Epithelial cell of prostate (primary cell): ENCODE data around the gene ADCY3.
A peak's percentile ranks its signal among the peaks of the same experiment; 100 is the strongest.
"Not testable (repeated sequence)": the region's sequence is repeated elsewhere in the genome, so short reads cannot be mapped to it uniquely, and the experiment has no call there.

Experiments used
- DNase-seq: peaks from one replicate; pipeline ENCODE4 v3.0.0-alpha.2; 2011; ENCODE audit warnings: low read depth, low spot score
- H3K27ac ChIP-seq: fragments of 450-650 bp; 2 replicates; pipeline ENCODE4 v1.5.1; 2017; ENCODE audit warnings: mild to moderate bottlenecking

Gene ADCY3

GRCh38 chr2:24835411-24835810 is 84.6 kb downstream of the ADCY3 start:
- DNase-seq = peak; percentile 29
- H3K27ac ChIP-seq = not testable (repeated sequence)

DNA sequence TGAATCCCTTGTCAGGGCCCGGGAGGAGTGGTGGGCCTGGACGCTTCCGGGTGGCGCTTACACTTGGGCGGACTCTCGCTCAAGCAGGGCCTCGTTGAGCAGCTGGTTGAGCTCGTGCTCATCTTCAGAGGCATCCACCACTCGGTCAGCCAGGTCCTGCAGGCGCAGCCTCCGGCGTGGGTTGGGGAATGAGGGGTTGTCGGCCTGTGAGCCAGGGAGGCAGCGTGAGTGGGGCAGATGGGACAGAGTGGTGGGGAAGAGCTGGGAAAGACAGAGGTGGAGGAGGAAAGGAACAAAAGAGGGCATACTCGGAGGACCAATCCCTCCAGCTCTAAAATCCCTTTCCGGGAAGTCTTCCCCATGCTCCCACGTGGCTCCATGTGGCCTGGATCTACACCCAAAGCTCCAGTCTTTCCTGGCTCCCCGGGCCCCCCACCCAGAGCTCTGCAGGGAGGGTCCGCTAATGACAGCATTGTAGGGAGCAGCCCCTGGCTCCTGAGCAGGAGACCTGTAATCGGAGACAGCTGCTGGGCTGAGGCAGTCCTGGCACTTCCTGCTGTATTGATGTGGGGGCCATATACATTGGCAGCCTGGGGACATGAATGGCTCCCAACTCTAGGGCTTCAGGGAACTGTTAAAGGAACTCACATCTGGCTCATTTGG is 85.2 kb downstream of the ADCY3 start:
- no peak for DNase-seq
- H3K27ac ChIP-seq = no peak overlapping the region

DNA sequence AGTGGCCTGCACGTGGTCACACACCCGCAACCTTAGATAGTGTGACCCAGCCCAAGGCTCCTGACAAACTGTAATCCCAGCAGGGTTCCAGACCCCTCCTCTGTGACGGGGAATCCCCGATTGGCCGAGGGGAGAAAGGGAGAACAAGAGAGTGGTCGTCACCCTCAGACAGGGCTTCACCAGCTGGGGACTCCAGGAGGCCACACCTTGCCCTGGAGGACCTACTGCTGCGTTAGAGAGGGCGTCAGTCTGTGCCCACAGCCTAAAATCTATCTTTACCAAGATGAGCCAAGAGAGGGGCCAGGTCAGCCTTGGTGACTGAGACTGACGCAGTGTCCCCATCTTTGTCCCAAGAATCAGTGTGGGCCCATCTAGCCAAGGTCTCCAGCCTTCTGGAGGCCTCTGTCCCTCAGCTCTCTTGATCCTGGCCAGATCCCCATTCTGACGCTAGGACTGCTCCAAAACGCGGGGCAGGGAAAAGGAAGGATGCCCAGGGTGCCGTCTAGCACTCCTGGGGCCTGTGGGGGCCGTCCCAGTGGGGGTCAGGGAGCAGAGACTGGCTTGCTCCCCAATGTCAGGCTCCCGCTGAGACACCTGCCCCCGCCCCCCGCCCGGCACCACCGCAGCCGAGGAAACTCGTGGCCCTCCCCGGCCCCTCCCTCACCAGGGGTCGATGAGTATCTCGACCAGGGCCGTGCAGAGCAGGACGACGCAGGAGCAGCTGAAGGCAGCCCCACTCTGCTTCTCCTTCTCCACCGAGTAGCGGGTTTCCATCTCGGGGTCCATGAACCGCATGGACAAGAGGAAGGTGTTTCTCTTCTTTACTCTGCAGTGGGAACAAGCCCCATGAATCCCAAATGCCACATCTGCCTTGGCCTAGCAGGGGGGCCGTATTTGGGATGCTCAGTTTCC is 86.0 kb downstream of the ADCY3 start:
- DNase-seq = no peak
- no peak overlapping the region for H3K27ac ChIP-seq

DNA sequence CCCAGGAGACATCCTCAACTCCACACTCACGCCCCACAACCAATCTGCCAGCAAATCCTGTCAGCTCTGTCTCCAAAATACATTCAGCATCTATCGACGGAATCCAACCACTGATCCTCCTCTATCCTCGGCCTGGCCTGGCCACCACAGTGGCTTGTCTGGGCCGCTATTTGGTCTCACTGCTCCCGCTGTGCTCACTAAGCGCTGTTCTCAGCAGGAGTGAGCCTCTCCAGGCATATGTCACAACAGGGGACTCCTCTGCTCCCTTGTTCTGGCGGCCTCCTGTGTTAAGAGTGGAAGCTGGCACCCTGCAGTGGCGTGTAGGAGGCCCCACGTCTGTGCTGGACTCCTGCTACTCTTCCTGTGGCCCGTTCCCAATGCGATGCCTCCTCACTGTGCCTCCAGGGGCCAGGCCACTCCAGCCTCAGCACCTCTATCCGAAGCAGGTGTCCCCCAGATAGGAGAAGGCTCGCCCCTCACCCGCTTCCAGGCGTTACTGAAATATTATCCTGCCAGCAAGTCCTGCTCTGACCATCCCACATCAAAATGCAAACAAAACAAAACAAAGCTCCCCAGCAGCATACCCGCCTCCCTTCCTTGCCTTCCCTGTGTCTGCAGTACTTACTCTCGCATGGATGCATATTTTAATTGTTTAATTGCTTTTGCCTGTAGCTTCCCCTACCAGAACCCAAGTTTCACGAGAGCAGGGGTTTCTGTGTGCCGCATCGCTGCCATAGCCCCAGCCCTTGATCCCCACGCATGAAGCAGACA is 86.9 kb downstream of the ADCY3 start:
- DNase-seq = no peak
- H3K27ac ChIP-seq = no peak overlapping the region

GRCh38 chr2:24832521-24832920 is 87.5 kb downstream of the ADCY3 start:
- H3K27ac ChIP-seq = no peak overlapping the region
- no peak for DNase-seq

GRCh38 chr2:24832073-24832461 is 88.0 kb downstream of the ADCY3 start:
- no peak for DNase-seq
- H3K27ac ChIP-seq = no peak overlapping the region

DNA sequence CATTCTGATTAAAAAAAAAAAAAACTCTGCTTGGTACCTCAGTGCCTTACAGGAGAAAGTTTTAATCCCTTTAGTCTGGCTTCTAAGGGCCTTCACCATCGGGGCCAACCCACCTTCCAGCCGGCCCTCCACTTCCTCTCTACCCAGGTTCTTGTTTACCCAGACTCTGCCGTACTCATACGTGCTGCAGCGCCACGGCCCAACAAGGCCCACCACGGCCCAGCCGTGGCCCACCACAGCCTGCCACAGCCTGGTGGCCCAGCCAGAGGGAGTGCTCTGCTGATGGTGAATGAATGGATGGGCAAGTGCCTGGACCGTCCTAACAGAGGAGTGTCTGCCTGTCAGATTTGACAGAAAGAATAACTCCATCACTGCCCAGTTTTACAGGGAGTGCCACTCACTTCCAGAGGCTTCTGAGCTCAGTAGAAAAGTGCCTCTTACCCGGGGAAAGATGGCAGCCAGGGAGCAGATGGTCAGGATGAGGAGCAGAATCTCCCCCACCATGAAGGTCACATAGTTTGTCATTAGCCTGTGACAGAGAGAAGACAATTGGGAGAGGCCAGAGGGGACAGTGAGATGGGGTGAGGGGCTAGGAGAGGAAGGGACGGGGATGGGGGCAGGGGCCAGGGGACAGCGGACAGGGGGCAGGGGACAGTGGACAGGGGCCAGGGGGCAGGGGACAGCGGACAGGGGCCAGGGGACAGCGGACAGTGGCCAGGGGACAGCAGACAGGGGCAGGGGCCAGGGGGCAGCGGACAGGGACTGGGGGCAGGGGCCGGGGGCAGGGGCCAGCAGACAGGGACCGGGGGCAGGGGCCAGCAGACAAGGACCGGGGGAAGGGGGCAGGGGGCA is 88.6 kb downstream of the ADCY3 start:
- no peak overlapping the region for H3K27ac ChIP-seq
- DNase-seq = no peak

GRCh38 chr2:24830786-24831185 is 89.3 kb downstream of the ADCY3 start:
- DNase-seq = no peak
- H3K27ac ChIP-seq = no peak overlapping the region

DNA sequence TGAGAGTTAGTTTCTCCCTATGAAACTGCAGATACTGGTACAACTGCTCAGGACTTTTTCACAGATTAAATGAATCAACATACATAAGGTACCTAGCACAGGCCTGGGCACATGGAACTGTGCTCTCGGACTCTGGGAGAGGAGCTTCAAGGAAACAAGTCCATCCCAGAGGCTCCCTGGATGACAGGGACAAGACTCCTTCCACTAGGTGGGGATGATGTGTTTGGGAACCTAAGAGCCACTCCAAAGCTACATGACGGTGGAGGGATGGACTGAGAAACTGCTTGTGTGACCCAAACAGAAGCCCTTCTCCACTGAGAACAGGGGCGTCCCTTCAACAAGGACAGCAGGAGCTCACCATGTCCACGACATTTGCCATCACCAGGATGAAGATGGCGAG is 89.7 kb downstream of the ADCY3 start:
- H3K27ac ChIP-seq = no peak overlapping the region
- no peak for DNase-seq

GRCh38 chr2:24828238-24828996 is 91.6 kb downstream of the ADCY3 start:
- DNase-seq = no peak
- no peak overlapping the region for H3K27ac ChIP-seq

- DNase-seq = peak; percentile 39
- H3K27ac ChIP-seq = no peak overlapping the region
Observed at GRCh38 chr2:24827321-24828237, 92.5 kb downstream of the ADCY3 start.

GRCh38 chr2:24826773-24827145 is 93.3 kb downstream of the ADCY3 start:
- H3K27ac ChIP-seq = peak overlapping the region; percentile 36

DNA sequence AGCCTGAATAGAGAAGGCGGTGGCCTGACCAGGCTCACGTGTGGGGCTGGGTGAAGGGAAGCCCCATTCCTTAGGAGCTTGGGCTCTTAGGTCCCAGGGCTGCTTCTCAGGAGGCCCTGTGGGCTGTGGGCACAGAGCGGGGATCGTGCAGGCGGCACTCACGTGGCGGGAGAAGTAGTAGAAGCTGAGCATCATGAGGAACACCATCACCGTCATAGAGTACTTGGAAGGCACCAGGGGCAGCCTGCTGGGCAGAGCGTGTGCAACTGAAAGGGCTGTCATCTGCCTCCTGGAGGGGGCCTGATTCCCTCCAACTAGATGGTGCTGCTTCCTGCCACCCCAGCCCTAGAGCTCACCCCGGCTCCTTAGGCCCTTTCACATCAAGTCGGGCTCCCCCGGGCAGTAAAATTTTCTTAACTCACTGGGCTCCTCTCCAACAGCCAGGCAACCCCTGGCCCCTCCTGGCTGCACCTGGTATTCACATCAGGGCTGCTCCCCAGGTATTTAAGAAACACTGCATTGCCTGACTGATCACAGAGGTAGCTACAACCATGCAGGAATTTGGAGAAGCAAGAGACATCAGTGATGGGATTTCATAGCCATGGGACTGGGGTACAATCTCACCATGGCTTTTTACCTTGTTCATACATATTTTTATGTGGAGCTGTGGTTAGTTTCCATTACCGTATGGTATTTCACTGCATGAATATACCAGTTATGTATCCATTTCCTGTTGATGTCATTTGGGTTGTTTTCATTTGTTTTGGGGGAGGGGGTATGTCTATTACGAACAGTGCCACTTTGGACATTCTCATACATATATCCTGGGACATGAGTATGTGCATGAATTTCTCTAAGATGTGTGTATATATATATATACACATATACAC is 93.9 kb downstream of the ADCY3 start:
- DNase-seq = no peak
- peak overlapping the region; percentile 36 for H3K27ac ChIP-seq

More at GRCh38 chr2:24826773-24827145, 93.3 kb downstream of the ADCY3 start:
- no peak for DNase-seq

GRCh38 chr2:24824966-24825882 is 94.8 kb downstream of the ADCY3 start:
- no peak for DNase-seq
- no peak overlapping the region for H3K27ac ChIP-seq

DNA sequence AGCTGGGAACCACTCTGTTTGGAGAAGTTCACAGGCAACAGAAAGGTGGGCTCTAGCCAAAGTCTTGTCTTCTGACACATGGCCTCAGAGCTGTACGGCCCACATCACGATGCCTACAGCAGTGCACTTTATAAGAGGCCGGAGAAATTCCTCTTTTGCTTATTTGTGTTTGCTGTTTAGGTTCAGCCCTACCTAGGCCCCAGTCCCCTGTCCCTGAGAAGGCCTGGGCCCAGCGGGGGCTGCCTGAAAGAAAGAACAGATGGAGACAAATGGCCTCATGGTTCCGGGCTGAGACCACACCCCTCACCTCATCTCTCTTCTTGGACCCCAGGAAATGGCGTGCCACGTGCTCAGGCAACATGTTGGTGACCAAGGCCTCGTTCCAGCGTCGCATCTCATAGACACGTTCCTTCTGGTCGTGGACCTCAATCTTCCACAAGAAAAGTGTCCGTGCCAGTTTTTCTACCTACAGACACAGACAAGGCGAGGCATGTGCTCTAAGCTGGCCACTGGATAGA is 95.9 kb downstream of the ADCY3 start:
- DNase-seq = no peak
- no peak overlapping the region for H3K27ac ChIP-seq

DNA sequence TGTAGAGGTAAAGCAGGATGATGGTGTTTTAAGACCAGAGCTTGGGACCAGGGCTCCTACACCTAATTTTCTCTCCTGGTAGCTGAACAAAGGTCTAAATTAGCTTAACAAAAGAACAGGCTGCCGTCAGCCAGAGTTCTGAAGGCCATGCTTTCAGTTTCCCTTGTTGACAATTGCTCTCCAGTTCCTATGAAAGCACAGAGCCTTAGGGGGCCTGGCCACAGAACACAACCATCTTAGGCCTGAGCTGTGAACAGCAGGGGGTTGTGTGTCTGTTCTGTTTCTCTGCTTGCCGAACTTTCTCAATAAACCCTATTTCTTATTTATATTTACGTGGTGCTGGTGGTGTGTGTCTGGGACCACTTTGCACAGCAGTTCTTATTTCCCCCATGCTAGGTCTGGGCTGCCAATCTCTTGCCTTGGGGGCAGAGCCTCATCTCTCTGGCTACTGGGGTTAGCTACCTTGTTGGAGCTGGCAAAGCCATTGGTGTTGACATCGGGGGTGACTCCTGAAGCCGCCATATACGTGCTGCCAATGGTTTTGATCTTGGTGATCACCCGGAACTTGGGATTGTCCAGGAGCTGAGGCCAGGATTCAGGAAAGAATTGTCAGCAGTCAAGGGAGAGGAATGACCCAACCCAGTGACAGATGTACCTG is 97.9 kb downstream of the ADCY3 start:
- no peak for DNase-seq
- H3K27ac ChIP-seq = no peak overlapping the region
